Stimulated activated CD8-positive, alpha-beta memory T cell treated with anti-CD3 and anti-CD28 coated beads, Interleukin-4, amount 100 ng/mL, for 4 hours (primary cell): Measurements from ENCODE around the gene KRTAP10-8.
"Not testable (repeated sequence)": the region's sequence is repeated elsewhere in the genome, so short reads cannot be mapped to it uniquely, and the experiment has no call there.

ENCODE experiments used
- DNase-seq, 2 donors: peaks; one replicate each; pipeline ENCODE4 v3.0.0-alpha.2; 2020; ENCODE audit warnings: low read depth in 2 of 2, low spot score in 1 of 2

KRTAP10-8 gene

GRCh38 chr21:44612029-44612486 is at the start of gene KRTAP10-8:
Gene KRTAP10-8, plus strand, starts transcription at chr21:44612079. Its CDS starts 22 bp downstream, at chr21:44612101.
- DNase-seq: no peak

GRCh38 chr21:44564099-44564498 is 47.8 kb upstream of the KRTAP10-8 start:
- no peak for DNase-seq

- no peak for DNase-seq
Observed at GRCh38 chr21:44564886-44565598, 46.8 kb upstream of the KRTAP10-8 start.

DNA sequence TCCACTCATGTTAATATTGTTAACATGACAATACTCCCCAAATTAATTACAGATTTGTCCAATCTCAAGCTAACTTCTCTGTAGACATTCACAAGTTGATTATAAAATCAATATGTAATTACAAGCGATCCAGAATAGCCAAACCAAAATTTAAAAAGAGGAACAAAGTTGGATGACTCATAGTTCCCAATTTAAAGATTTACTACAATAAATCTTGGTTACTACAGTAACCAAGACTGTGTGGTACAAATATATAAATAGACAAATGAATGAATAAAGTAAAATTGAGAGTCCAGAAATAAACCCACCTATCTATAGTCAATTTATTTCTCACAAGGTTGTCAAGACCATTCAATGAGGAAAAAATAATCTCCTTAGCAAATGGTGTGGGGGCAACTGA is 45.5 kb upstream of the KRTAP10-8 start:
- DNase-seq: no peak

DNA sequence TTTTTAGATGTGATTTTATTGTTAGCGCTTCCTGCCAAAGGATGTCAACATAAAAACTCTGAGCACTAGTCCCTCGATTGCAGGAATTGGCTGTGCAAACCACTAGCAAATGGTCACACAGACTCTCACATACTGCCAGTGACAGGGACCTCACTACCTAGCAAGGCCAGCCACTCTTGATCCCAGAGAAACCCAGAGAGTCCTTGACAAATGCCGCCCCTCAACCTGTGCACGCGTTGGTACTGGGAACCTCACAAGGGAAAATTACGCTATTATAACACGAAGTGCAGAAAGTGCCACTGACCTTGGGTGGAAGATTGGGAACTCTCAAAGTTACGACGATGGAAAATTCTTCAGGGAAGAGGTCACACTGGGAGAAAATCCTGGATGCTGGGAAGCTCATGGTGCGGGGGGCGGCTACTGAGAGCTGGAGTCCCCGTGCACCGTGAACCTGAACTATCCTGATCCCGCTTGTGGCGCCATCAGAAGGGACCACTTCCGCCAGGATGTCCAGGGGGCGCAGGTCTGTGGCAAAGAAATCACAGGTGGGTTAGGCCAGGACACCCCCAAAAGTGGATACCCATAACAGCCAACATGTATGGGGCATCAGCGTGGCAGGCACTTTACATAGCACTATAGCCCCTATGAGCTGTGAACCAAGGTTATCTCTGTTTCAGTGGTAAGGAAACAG is 44.3 kb upstream of the KRTAP10-8 start:
- no peak for DNase-seq

- DNase-seq: no peak
Observed at GRCh38 chr21:44568261-44568660, 43.6 kb upstream of the KRTAP10-8 start.

DNA sequence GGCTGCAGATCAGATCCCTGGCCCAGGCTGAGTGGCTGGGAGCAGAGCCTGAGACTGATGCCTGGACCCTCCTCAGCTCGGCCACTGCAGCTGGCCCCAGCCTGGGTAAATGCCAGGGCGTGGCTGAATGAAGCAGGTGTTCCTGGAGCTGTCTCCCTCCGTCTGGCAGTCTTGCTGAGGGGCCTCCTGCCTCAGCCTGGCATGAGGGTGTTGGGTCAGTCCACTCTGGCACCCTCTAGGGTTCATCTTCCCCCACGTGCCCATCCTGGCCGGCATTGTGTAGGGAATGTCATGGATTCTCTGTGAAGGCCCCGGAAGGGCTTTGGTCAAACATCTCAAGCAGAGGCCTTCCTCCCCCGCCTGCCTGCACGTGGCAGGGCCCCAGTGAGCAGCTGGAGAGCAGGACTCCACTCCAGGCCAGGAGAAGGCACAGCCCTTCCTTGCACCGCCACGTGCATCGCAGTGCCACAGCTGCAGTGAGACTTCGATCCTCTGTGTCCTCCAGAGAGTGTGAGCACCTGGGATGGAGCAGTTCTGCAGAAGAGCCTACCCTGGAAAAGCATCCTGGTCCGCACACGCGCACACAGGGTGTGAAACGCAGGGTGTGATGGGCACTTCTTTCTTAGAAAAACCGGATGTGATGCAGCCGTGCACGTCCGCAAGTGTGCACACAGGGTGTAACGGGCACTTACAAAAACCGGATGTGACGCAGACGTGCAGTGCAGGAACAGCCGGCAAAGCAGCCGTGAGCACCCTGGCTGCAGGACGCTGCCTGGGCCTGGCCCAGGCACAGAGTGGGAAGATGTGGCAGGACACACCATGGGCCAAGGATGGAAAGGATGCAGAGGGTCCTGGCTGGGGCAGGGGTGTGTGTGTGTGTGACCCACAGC is 43.0 kb upstream of the KRTAP10-8 start:
- no peak for DNase-seq

DNA sequence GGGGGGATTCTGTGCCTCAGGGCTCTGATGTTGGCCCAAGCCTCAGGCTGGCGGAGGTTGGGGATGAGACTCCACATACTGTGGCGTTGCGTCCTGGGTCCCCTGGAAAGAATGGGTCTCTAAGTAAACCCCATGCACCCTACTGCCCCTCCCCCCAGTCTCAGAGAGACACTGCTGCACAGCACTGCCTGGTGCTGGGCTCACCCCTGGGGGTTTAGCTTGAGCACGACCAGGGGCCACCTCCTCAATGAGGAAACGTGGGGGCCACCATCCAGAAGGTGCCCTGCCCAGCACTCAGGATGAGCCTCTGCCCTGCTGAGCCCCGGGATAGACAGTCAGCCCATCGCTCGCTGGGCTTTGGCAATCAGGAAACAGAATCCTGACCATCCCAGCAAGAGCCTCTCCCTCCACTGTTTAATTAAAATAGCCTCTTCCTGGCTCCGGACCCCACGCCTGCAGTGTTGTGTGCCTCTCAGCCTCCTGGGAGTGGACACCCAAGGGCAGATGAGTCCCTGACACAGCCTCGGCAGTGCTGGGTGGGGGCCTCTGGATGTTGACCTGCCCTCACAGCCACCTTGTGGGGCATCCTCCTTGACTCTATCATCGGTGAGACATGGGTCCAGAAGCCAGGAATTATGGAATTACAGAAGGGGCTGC is 41.9 kb upstream of the KRTAP10-8 start:
- no peak for DNase-seq

DNA sequence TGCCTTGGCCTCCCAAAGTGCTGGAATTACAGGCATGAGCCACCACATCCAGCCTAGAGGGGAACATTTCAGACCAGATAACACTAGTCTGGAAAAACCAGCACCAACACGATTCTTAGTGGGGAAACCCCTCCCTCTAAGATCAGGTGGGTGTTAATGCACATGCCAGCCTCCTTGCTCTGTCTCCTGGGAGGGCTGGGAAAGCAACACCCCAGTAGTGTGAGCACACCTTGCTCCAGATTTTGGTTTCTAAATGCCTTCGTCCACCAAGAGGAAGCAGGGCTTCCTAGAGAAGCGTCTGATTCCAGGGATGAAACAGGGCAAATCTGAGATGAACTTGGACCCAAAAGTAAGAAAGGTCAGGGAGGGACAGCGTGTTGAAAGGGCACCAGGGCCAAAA is 40.6 kb upstream of the KRTAP10-8 start:
- no peak for DNase-seq

DNA sequence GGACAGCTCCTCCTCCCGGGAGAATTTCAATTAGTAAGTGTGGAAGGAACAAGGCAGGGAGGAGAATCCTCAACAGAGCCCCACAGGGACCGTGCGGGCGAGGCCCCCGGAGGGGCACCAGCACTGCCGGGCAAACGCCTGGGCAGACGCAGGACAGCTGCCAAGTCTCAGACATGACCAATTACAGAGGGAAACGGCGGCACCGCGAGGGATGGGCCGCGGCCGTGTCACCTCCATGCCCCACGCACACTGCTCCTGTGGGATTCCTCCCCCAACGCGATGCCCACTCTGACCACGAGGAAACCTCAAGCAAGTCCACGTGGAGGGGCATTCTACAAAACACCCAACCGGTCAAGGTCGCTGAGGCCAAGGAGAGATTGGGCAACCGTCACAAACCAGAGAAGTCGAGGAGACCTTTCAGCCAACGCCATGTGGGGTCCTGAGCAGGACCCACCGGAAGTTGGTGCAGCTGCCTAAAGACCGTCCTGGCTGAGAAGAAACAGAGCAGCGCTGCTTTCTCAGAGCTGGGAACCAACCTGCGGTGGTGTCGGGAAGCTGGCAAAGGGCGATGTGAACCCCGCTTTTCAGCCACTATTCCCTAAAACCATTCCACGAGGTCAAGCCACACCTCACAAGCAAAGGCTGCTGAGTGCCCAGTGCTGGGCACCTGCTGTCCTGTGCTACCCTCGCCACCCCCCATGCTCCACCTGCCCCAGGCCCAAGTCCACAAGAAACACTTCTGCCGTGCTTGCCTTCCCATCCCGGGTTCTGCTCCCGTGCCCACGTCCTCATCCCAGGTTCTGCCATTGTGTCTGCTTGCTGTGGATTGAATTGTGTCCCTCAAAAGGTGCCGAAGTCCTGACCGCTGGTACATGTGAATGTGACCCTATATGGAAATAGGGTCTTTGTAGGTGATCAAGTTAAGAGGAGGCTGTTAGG is 39.8 kb upstream of the KRTAP10-8 start:
- no peak for DNase-seq

GRCh38 chr21:44572959-44573583 is 38.8 kb upstream of the KRTAP10-8 start:
- DNase-seq: no peak

DNA sequence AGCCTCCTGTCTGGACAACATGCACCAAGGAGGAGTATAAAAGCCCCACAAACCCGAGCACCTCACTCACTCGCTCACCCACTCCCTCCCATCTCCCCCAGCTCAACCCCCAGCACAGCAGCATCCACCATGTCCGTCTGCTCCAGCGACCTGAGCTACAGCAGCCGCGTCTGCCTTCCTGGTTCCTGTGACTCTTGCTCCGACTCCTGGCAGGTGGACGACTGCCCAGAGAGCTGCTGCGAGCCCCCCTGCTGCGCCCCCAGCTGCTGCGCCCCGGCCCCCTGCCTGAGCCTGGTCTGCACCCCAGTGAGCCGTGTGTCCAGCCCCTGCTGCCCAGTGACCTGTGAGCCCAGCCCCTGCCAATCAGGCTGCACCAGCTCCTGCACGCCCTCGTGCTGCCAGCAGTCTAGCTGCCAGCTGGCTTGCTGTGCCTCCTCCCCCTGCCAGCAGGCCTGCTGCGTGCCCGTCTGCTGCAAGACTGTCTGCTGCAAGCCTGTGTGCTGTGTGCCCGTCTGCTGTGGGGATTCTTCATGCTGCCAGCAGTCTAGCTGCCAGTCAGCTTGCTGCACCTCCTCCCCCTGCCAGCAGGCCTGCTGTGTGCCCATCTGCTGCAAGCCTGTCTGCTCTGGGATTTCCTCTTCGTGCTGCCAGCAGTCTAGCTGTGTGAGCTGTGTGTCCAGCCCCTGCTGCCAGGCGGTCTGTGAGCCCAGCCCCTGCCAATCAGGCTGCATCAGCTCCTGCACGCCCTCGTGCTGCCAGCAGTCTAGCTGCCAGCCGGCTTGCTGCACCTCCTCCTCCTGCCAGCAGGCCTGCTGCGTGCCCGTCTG is 38.0 kb upstream of the KRTAP10-8 start, which contains the start of gene KRTAP10-4:
TSS of gene KRTAP10-4 (plus strand) at position 100 of the 827 bp plus-strand sequence. CDS start at position 130, 30 bp downstream.
- not testable (repeated sequence) for DNase-seq

GRCh38 chr21:44574457-44575306 is 37.2 kb upstream of the KRTAP10-8 start:
- DNase-seq: no peak

- DNase-seq: no peak
Observed at GRCh38 chr21:44575307-44576024, 36.4 kb upstream of the KRTAP10-8 start.

DNA sequence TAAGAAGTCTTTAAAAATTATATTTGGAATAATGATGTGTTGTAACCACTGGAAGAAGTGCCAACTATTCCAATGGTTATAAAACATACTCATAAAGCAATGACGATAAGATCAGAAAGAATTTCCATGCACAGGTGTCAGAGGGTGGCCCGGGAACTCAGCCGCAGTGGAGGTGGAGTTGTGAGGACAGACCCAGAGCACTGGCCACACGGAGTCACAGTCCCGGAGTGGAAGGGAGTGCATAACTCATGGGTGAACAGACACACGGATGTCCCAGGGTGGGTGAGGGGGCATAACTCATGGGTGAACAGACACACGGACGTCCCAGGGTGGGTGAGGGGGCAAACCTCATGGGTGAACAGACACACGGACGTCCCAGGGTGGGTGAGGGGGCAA is 35.9 kb upstream of the KRTAP10-8 start:
- DNase-seq: no peak

- no peak for DNase-seq
Observed at GRCh38 chr21:44578371-44579055, 33.4 kb upstream of the KRTAP10-8 start.
